ENCODE results near the gene POLN. TPM values are rescaled to one million over a fixed set of nuclear protein-coding genes. Genes with fewer than 3 reads are reported as not detected.

The POLN gene
- polyA plus RNA-seq, 1 experiment: 0.35 TPM

DNA sequence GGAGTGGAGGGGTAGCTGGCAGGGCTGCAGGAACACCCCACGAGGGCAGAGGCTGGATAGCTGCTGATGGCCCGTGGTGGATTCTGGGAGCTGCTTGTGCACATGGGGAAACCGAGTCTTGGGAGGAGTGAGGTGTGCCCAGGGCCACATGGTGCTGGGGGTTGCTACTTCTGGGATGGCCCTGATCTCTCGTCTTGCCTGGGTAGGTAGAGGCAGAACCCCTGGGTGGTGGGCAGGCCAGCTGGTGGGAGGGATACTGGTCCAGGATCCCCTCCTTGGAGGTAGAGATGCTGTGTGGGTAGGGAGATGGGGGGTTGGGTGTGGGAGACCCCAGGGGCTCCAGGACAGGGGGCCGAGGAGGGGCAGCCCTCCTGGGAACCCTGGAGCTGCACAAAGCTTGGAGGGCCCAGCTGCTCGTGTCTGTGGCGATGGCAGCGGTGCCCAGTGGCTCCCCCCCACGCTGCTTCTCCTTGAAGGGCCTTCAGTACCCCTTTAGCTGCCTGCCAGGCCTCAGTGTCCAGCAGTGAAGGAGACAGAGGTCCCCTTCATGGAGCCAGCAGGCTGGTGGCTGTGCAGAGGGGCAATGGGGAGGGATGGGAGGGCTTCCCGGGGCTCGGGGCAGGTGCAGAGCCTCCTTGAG lies 179.6 kb downstream of the POLN start:
- TF ChIP-seq, protein P1, sequence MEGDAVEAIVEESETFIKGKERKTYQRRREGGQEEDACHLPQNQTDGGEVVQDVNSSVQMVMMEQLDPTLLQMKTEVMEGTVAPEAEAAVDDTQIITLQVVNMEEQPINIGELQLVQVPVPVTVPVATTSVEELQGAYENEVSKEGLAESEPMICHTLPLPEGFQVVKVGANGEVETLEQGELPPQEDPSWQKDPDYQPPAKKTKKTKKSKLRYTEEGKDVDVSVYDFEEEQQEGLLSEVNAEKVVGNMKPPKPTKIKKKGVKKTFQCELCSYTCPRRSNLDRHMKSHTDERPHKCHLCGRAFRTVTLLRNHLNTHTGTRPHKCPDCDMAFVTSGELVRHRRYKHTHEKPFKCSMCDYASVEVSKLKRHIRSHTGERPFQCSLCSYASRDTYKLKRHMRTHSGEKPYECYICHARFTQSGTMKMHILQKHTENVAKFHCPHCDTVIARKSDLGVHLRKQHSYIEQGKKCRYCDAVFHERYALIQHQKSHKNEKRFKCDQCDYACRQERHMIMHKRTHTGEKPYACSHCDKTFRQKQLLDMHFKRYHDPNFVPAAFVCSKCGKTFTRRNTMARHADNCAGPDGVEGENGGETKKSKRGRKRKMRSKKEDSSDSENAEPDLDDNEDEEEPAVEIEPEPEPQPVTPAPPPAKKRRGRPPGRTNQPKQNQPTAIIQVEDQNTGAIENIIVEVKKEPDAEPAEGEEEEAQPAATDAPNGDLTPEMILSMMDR (IDR thresholded peaks at IDR 0.05; ENCODE audit: low read depth, low read length): no peak
- POLR2A ChIA-PET: no interaction called here
- Histone ChIP-seq H3K27ac (ENCODE audit: low read depth, low read length) (no peak overlapping the region), H3K9me3 (ENCODE audit: control insufficient read depth, insufficient read depth, low read length) (no peaks in the 10 kb centered on the region; the same call in 1 of the 2 replicates), H3K27me3 (ENCODE audit: control insufficient read depth, insufficient read depth, low read length) (peaks cover 19% of the 10 kb centered on the region), H3K4me3 (ENCODE audit: low read depth, low read length) (no peak overlapping the region)
- no peak for DNase-seq (ENCODE audit: low read depth, low spot score)
- CTCF ChIA-PET: no interaction called here

DNA sequence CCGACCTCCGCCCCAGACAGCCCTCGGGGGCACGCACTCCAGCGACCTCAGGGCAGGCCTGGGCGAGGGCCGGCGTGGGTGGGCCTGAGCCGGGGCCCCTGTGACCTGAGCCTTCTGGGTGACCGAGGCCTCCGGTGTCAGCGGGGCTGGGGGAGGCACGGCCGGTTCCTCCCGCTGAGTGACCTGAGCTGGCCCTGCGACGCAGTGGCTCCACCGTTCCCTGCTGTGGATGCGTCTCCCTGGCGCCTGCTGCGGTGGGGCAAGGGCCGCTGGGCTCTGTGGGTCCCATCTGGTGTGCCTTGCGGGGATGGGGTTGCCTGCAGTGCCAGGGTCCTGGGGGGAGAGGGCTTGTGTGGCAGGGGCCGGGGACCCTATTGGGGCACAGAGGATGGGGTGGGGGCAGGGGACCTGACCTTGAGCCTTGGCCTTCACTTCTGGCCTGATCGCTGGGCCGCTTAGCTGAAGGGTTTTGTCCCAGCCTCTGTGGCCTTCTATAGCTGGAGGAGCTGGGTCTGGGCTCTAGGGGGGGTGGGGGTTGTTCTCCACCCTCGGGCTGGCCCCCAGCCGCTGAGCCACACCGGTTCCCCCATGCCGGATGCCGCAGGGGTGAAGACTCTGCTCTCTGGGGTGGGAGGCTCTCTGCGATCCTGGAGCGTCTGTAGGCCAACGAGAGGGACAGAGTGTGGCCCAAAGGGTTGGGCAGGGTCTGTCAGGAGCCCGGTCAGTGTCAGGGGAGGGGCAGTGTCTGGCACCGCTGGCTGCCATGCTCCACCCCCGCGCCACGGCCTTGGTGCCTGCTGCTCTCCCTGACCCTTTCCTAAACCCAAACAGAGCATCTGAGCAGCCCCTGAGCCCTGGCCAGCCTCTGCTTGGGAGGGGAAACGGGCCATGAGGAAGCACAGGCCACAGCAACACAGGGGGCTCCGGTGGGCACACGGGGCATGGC lies 180.5 kb downstream of the POLN start:
- Histone ChIP-seq H3K27me3 (ENCODE audit: control insufficient read depth, insufficient read depth, low read length) (peaks cover 26% of the 10 kb centered on the region), H3K4me3 (ENCODE audit: low read depth, low read length) (no peak overlapping the region), H3K9me3 (ENCODE audit: control insufficient read depth, insufficient read depth, low read length) (no peaks in the 10 kb centered on the region), H3K27ac (ENCODE audit: low read depth, low read length) (no peak overlapping the region)
- CTCF ChIA-PET: no interaction called here
- POLR2A ChIA-PET: no interaction called here
- no peak for DNase-seq (ENCODE audit: low read depth, low spot score)
- TF ChIP-seq, protein P1 (IDR thresholded peaks at IDR 0.05; ENCODE audit: low read depth, low read length): no peak

DNA sequence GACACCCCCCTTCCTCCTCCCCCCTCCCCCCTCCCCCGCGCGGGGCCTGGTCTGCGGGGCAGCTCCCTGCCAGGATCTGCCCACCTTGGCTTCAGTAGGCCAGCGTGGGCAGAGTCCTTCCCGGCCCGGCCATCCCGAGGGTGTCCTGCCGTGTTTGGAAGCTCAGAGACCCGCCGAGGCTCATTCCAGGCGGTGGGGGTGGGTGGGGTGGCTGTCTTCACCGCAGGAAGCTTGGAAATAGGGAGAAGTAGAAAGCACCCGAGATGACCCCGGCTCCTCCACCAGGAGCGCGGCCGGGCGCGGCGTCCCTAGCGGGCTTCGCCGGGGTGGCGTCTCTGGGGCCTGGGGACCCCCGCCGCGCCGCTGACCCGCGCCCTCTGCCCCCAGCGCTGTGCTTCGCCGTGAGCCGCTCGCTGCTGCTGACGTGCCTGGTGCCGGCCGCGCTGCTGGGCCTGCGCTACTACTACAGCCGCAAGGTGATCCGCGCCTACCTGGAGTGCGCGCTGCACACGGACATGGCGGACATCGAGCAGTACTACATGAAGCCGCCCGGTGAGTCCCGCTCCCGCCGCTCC lies 181.2 kb downstream of the POLN start:
- ChIA-PET CTCF (no interaction called here), POLR2A (interaction anchor here (0.7 kb wide), 1 partner anchor 477 kb away, joined by 5 read pairs; no protein-coding TSS in a partner anchor)
- no peak for DNase-seq (ENCODE audit: low read depth, low spot score)

DNA sequence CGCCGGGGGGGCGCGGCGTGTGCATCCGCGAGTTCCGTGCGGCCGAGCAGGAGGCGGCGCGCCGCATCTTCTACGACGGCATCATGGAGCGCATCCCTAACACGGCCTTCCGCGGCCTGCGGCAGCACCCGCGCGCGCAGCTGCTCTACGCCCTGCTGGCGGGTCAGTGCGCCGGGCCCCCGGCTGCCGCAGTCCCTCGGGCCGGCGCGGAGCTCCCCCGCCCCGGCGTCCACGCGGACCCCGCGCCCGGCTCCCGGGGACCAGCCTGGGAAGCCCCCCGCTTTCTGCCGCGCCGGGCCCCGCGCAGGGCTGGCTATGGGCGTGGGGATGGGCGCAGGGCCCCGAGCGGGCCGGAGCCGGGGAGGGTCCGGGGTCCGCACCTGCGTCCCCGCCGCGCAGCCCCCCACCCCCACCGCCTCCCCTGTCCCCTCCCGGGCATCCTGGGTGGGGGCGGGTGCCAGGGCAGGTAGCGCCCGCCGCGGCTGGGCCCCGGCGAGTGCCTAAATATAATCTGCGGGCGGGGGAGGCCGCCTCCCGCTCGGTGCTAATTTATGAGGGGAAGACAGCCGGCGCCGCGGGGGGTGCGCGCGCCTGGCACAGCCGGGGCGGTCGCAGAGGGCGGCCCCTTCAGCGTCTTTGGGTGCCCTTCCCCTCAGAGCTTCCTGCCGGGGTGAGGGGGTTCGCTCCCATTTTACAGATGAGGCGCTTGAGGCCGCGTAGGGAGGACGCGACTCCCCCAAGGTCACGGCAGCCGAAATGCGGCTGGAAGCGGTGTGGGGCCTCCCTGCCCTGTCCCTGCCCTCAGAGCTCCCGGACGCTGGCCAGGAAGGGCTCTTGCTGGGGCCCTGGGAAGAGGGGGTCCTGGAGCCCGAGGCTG lies 182.0 kb downstream of the POLN start:
- no peak for DNase-seq (ENCODE audit: low read depth, low spot score)
- ChIA-PET POLR2A (interaction anchor here (0.7 kb wide), 1 partner anchor 476 kb away, joined by 5 read pairs; no protein-coding TSS in a partner anchor), CTCF (no interaction called here)
- TF ChIP-seq, protein P1 (IDR thresholded peaks at IDR 0.05; ENCODE audit: low read depth, low read length): no peak
- peaks cover 34% of the 10 kb centered on the region for H3K27me3 ChIP-seq (ENCODE audit: control insufficient read depth, insufficient read depth, low read length)
- no peaks in the 10 kb centered on the region for H3K9me3 ChIP-seq (ENCODE audit: control insufficient read depth, insufficient read depth, low read length)
- no peak overlapping the region for H3K27ac ChIP-seq (ENCODE audit: low read depth, low read length)
- no peak overlapping the region for H3K4me3 ChIP-seq (ENCODE audit: low read depth, low read length)

More for the DNA sequence above, 181.2 kb downstream of the POLN start:
- Histone ChIP-seq H3K27me3 (ENCODE audit: control insufficient read depth, insufficient read depth, low read length) (peaks cover 30% of the 10 kb centered on the region), H3K9me3 (ENCODE audit: control insufficient read depth, insufficient read depth, low read length) (no peaks in the 10 kb centered on the region), H3K27ac (ENCODE audit: low read depth, low read length) (no peak overlapping the region), H3K4me3 (ENCODE audit: low read depth, low read length) (no peak overlapping the region)
- TF ChIP-seq, protein P1 (IDR thresholded peaks at IDR 0.05; ENCODE audit: low read depth, low read length): no peak

Data from AG04450 (cell line).